H1 (cell line): ENCODE data around the gene PLXDC2. TPM values are rescaled to one million over a fixed set of nuclear protein-coding genes. Genes with fewer than 3 reads are reported as not detected.
"Not testable (repeated sequence)": the region's sequence is repeated elsewhere in the genome, so short reads cannot be mapped to it uniquely, and the experiment has no call there.

Experiments
- CTCF ChIA-PET: fragments of 300-600 bp; sonication (Branson Sonifier 250); formaldehyde crosslinking; loops from one replicate; lab custom pipeline; 2021; ENCODE audit not compliant: partially characterized antibody; lab: Charles Lee
- POLR2A ChIA-PET: fragments of 300-600 bp; sonication (Branson Sonifier 250); formaldehyde crosslinking; loops from one replicate; lab custom pipeline; 2021; ENCODE audit warnings: inconsistent platforms; ENCODE audit not compliant: partially characterized antibody; lab: Charles Lee
- DNase-seq, 2 experiments: peaks; one replicate each; pipeline versions ENCODE4 v3.0.0 to v3.0.0-alpha.2; 2010 to 2022; ENCODE audit warnings: low spot score in 2 of 2, low read depth in 1 of 2, mixed read lengths in 1 of 2
- FAIRE-seq: peaks from 2 replicates; lab custom pipeline; 2011; peaks lifted over from hg19 to GRCh38; lab: Jason Lieb, UNC
- H2AFZ ChIP-seq: 2 replicates; pipeline ENCODE4 v1.8.1; 2012; ENCODE audit warnings: low read length, inconsistent platforms
- H2AK5ac ChIP-seq: 2 replicates; pipeline ENCODE4 v1.6.1; 2013; ENCODE audit warnings: low read depth, low read length
- H2BK120ac ChIP-seq: replicated peaks from 2 replicates; pipeline ENCODE3; 2013; ENCODE audit warnings: low read depth, low read length, inconsistent platforms
- H2BK12ac ChIP-seq: 2 replicates; pipeline ENCODE4 v1.6.1; 2013; ENCODE audit warnings: low read depth, low read length
- H2BK15ac ChIP-seq: 2 replicates; pipeline ENCODE4 v1.6.1; 2013; ENCODE audit warnings: low read length
- H2BK20ac ChIP-seq: 2 replicates; pipeline ENCODE4 v1.6.1; 2013; ENCODE audit warnings: low read length
- H2BK5ac ChIP-seq: 2 replicates; pipeline ENCODE4 v1.6.1; 2013; ENCODE audit warnings: low read depth, low read length
- H3K14ac ChIP-seq: 2 replicates; pipeline ENCODE4 v1.6.1; 2013; ENCODE audit warnings: inconsistent platforms; ENCODE audit not compliant: insufficient read length
- H3K18ac ChIP-seq: 2 replicates; pipeline ENCODE4 v1.6.1; 2013; ENCODE audit warnings: low read length; ENCODE audit errors: extremely low read depth
- H3K23ac ChIP-seq: 2 replicates; pipeline ENCODE4 v1.6.1; 2013; ENCODE audit warnings: inconsistent platforms; ENCODE audit not compliant: insufficient read length
- H3K23me2 ChIP-seq: 2 replicates; pipeline ENCODE4 v1.6.1; 2013; ENCODE audit warnings: low read depth, low read length
- H3K27ac ChIP-seq: 2 replicates; pipeline ENCODE4 v1.6.1; 2011; ENCODE audit warnings: low read depth, low read length, inconsistent platforms
- H3K27me3 ChIP-seq, 4 experiments: replicated peaks in 1 of 4; 1 replicate in 1 of 4; 2 replicates in 3 of 4; pipeline versions ENCODE4 v1.6.1 to v1.8.1; 2011 to 2013; ENCODE audit warnings: low read length in 3 of 4, mild to moderate bottlenecking in 3 of 4, inconsistent platforms in 2 of 4, mixed read lengths in 2 of 4, moderate library complexity in 1 of 4; ENCODE audit not compliant: control insufficient read depth in 3 of 4, insufficient read depth in 3 of 4; ENCODE audit errors: extremely low read depth in 1 of 4
- H3K36me3 ChIP-seq, 4 experiments: 2 replicates each; pipeline versions ENCODE4 v1.6.1 to v1.8.1; 2011 to 2013; ENCODE audit warnings: mild to moderate bottlenecking in 4 of 4, low read length in 3 of 4, moderate library complexity in 2 of 4, control low read depth in 1 of 4, inconsistent platforms in 1 of 4; ENCODE audit not compliant: insufficient read depth in 4 of 4, control insufficient read depth in 2 of 4
- H3K4ac ChIP-seq: replicated peaks from 2 replicates; pipeline ENCODE3; 2013; ENCODE audit warnings: low read length, low read depth, mixed read lengths, inconsistent platforms; ENCODE audit not compliant: insufficient read length
- H3K4me1 ChIP-seq, 4 experiments: replicated peaks in 1 of 4; 1 replicate in 1 of 4; 2 replicates in 3 of 4; pipeline versions ENCODE4 v1.6.1 to v1.8.1; 2011 to 2013; ENCODE audit warnings: low read length in 3 of 4, inconsistent platforms in 2 of 4, mixed read lengths in 1 of 4; ENCODE audit not compliant: insufficient read depth in 4 of 4, control insufficient read depth in 3 of 4
- H3K4me2 ChIP-seq, 2 experiments: 2 replicates each; pipeline versions ENCODE4 v1.6.1 to v1.8.1; 2011 to 2013; ENCODE audit warnings: low read depth in 2 of 2, low read length in 2 of 2, control low read depth in 1 of 2, inconsistent platforms in 1 of 2, mild to moderate bottlenecking in 1 of 2; ENCODE audit not compliant: insufficient read depth in 1 of 2
- H3K4me3 ChIP-seq, 4 experiments: fragments of 200-600, 300-600 bp in 1 of 4; sonication (generic), shearing (Covaris generic), sonication (Bioruptor Twin) in 1 of 4; 2 replicates each; pipeline versions ENCODE4 v1.5.1 to v1.8.1; 2011 to 2016; ENCODE audit warnings: low read length in 4 of 4, low read depth in 3 of 4, control low read depth in 2 of 4, inconsistent platforms in 2 of 4, mild to moderate bottlenecking in 2 of 4, mixed read lengths in 1 of 4, moderate library complexity in 1 of 4; ENCODE audit not compliant: insufficient read depth in 2 of 4; ENCODE audit errors: extremely low read depth in 1 of 4
- H3K56ac ChIP-seq: replicated peaks from 2 replicates; pipeline ENCODE3; 2013; ENCODE audit warnings: low read depth, mild to moderate bottlenecking, mixed read lengths, low read length, inconsistent platforms; ENCODE audit not compliant: insufficient read length
- H3K79me1 ChIP-seq: 2 replicates; pipeline ENCODE4 v1.6.1; 2013; ENCODE audit warnings: low read depth, low read length, control low read depth
- H3K79me2 ChIP-seq, 2 experiments: 2 replicates each; pipeline versions ENCODE4 v1.6.1 to v1.8.1; 2012 to 2013; ENCODE audit warnings: low read length in 2 of 2, mild to moderate bottlenecking in 2 of 2, inconsistent platforms in 1 of 2; ENCODE audit not compliant: insufficient read depth in 2 of 2, control insufficient read depth in 1 of 2
- H3K9ac ChIP-seq, 4 experiments: replicated peaks in 1 of 4; 1 replicate in 1 of 4; 2 replicates in 3 of 4; pipeline versions ENCODE4 v1.6.1 to v1.8.1; 2011 to 2013; ENCODE audit warnings: low read depth in 3 of 4, low read length in 3 of 4, control low read depth in 2 of 4, mild to moderate bottlenecking in 2 of 4, moderate library complexity in 2 of 4, inconsistent platforms in 1 of 4; ENCODE audit errors: extremely low read depth in 1 of 4
- H3K9me3 ChIP-seq, 2 experiments: 2 replicates each; pipeline versions ENCODE4 v1.6.1 to v1.8.1; 2012 to 2013; ENCODE audit warnings: mild to moderate bottlenecking in 2 of 2, moderate library complexity in 2 of 2, control low read depth in 1 of 2, inconsistent platforms in 1 of 2, low read depth in 1 of 2, low read length in 1 of 2, mixed read lengths in 1 of 2; ENCODE audit not compliant: insufficient read depth in 2 of 2
- H4K20me1 ChIP-seq, 2 experiments: replicated peaks in 1 of 2; 2 replicates each; pipeline versions ENCODE3 to v1.8.1; 2011 to 2013; ENCODE audit warnings: inconsistent platforms in 2 of 2, low read length in 2 of 2, mild to moderate bottlenecking in 1 of 2; ENCODE audit not compliant: insufficient read depth in 2 of 2, control insufficient read depth in 1 of 2
- H4K5ac ChIP-seq: 2 replicates; pipeline ENCODE4 v1.6.1; 2013; ENCODE audit warnings: low read length, low read depth, mixed read lengths, inconsistent platforms; ENCODE audit not compliant: insufficient read length
- H4K8ac ChIP-seq: 2 replicates; pipeline ENCODE4 v1.8.0; 2013; ENCODE audit warnings: mild to moderate bottlenecking, moderate library complexity, low read length, inconsistent platforms; ENCODE audit not compliant: insufficient read depth; ENCODE audit errors: extremely low read depth
- H4K91ac ChIP-seq: replicated peaks from 2 replicates; pipeline ENCODE3; 2013; ENCODE audit warnings: low read length, mixed read lengths, inconsistent platforms; ENCODE audit not compliant: insufficient read length
- NANOG ChIP-seq: IDR thresholded peaks from 2 replicates; pipeline ENCODE4 v1.6.1; 2011; ENCODE audit warnings: low read length, low read depth, mild to moderate bottlenecking, inconsistent platforms; ENCODE audit not compliant: insufficient read depth, poor library complexity, severe bottlenecking
- TCF12 ChIP-seq: IDR thresholded peaks from 2 replicates; pipeline ENCODE4 v1.6.1; 2011; ENCODE audit warnings: low read depth, mild to moderate bottlenecking, low read length
- YY1 ChIP-seq: IDR thresholded peaks from 2 replicates; pipeline ENCODE4 v1.6.1; 2011; ENCODE audit warnings: low read depth, mild to moderate bottlenecking, low read length
- WGBS, 2 experiments: shearing (Covaris generic) in 1 of 2; methylation state at CpG; one replicate each; pipeline versions ENCODE4 v1.1.6 to v1.1.7; 2013 to 2015; ENCODE audit warnings: low lambda C conversion rate in 2 of 2, mixed read lengths in 2 of 2, inconsistent platforms in 1 of 2, low coverage in 1 of 2, missing lambda C conversion rate in 1 of 2; ENCODE audit not compliant: insufficient replicate concordance in 2 of 2, insufficient coverage in 1 of 2, insufficient read length in 1 of 2; ENCODE audit errors: extremely low coverage in 1 of 2, missing lambda C conversion rate in 1 of 2; 5-methylcytosine and 5-hydroxymethylcytosine counted together
- polyA plus RNA-seq, 7 experiments: library from polyadenylated mRNA; depleted of rRNA in 3 of 7; stranded (reverse) in 5 of 7; unstranded in 2 of 7; fragments of >200 nt in 5 of 7; fragments of 200-250 nt in 2 of 7; gene quantifications; 1 replicate in 5 of 7; 2 replicates in 1 of 7; 4 replicates in 1 of 7; pipeline versions ENCODE4 v1.2.1 to v1.2.3, GENCODE V29; 2011 to 2013; ENCODE audit warnings: missing spikeins in 2 of 7, mixed read lengths in 2 of 7
- total RNA-seq: library from RNA; stranded (reverse); fragmentation: NEBNext Ultra II Directional; extraction: Animal tissue kit (Norgen Biotek cat#: 25700); gene quantifications from 2 replicates; pipeline ENCODE4 v1.2.1, GENCODE V29; 2021

The PLXDC2 gene
- total and polyA plus RNA-seq, 2 of the 8 experiments (the other 6 are each of a cell fraction or from before 2014, with no cell fraction given): 23.0 to 40.5 TPM

DNA sequence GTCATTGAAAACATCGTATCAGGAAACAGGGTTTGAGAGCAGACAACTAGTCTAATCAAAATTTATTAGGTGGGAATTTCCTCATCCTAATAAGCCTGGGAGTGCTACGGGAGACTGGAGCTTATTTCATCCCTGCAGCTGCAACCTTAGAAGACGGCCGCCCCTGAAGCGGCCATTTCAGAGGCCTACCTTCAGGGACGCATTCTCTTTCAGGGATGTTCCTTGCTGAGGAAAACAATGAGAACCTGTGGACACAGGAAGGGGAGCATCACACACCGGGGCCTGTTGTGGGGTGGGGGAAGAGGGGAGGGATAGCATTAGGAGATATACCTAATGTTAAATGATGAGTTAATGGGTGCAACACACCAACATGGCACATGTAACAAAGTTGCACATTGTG, 392.9 kb downstream of the PLXDC2 start:
- H3K14ac ChIP-seq, H3K27ac ChIP-seq, H3K4me2 ChIP-seq, H4K20me1 ChIP-seq, H3K79me2 ChIP-seq, H2AK5ac ChIP-seq, H3K9me3 ChIP-seq, CTCF ChIA-PET, H2AFZ ChIP-seq, H2BK120ac ChIP-seq, H3K4ac ChIP-seq, H2BK5ac ChIP-seq, H3K56ac ChIP-seq, H2BK12ac ChIP-seq, H4K91ac ChIP-seq, H3K9ac ChIP-seq, H3K27me3 ChIP-seq, FAIRE-seq, H3K79me1 ChIP-seq, POLR2A ChIA-PET, H4K5ac ChIP-seq, H3K23ac ChIP-seq, H2BK15ac ChIP-seq, H3K4me3 ChIP-seq, H3K4me1 ChIP-seq, H4K8ac ChIP-seq, DNase-seq, H3K23me2 ChIP-seq, H2BK20ac ChIP-seq, H3K36me3 ChIP-seq, H3K18ac ChIP-seq: not testable (repeated sequence)
- TF ChIP-seq YY1: 0 out of 2 replicates have a peak, but pooled peaks have one; percentile 36
- peak; percentile 63; the same call in 1 of the 2 replicates for TF ChIP-seq TCF12
- TF ChIP-seq NANOG: peak; percentile 31
- WGBS, 2 experiments: 37% methylated on average over 6 of the region's 7 CpGs; no CpG with 5 or more reads in 1 of the 2 experiments
